ENCODE data around the gene PHLDA3. TPM values are rescaled to one million over a fixed set of nuclear protein-coding genes. Genes with fewer than 3 reads are reported as not detected.

PHLDA3 gene
- total and polyA plus RNA-seq, 8 donors: 4.0 to 66.5 (median 25.7) TPM

DNA sequence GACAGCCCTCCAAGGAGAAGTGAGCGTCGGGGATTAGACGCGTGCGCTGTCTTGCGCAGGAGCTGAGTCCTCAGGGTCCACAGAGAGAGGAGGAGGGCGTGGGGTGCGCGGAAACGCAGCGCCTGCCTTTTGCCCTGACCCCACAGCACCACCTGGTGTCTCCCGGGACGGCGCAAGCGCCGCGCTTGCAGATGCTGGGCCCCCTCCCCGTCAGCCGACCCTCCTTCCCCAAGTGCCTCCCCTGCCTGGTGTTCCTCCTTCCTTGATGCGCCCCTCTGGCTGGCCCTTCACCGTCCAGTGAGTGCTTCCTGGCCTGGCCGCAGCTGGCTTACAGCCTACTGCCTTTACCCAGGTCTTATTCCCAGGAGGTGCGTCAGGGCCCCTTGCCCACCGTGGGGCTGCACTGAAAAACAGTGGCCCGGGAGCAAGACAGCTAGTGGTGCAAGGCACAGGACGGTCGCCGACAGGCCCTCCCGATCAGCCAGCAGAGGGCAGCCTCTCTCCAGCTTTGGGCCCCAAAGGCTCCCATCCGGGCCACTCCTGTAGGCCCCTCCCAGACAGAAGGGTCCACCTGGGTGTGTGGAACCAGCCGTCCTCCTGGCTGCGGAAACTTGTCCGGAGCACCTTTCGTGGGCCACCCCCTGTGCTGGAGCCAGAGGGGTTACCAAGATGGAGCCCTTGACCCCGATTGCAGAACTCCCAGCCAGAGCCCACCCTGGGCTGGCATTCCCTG lies 12.9 kb upstream of the PHLDA3 start:
- WGBS, 5 donors: 3 to 11% (median 7%) methylated on average over 17 to 35 of the region's 35 CpGs
- intact Hi-C loops (cut with DNase I; ENCODE audit: low total_unique reads): no loop called here
- H3K4me1 ChIP-seq: peaks cover 17 to 48% (median 36%) of the 10 kb centered on the region in 4 donors
- H3K27me3 ChIP-seq: peaks cover 0 to 9% (median 0%) of the 10 kb centered on the region in 3 donors
- no peak for TF ChIP-seq EP300 (IDR thresholded peaks at IDR 0.05)
- TF ChIP-seq POLR2AphosphoS5 (IDR thresholded peaks at IDR 0.05): peak; percentile 3 to 59 (median 28)
- TF ChIP-seq, protein P1, sequence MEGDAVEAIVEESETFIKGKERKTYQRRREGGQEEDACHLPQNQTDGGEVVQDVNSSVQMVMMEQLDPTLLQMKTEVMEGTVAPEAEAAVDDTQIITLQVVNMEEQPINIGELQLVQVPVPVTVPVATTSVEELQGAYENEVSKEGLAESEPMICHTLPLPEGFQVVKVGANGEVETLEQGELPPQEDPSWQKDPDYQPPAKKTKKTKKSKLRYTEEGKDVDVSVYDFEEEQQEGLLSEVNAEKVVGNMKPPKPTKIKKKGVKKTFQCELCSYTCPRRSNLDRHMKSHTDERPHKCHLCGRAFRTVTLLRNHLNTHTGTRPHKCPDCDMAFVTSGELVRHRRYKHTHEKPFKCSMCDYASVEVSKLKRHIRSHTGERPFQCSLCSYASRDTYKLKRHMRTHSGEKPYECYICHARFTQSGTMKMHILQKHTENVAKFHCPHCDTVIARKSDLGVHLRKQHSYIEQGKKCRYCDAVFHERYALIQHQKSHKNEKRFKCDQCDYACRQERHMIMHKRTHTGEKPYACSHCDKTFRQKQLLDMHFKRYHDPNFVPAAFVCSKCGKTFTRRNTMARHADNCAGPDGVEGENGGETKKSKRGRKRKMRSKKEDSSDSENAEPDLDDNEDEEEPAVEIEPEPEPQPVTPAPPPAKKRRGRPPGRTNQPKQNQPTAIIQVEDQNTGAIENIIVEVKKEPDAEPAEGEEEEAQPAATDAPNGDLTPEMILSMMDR (IDR thresholded peaks at IDR 0.05): peak in 5 of 7 experiments; percentile 77 to 96 (median 86)
- TF ChIP-seq POLR2A (IDR thresholded peaks at IDR 0.05): no peak
- peak overlapping the region in 4 of 5 donors; percentile 77 to 95 (median 78) for H3K27ac ChIP-seq
- H3K36me3 ChIP-seq: peaks cover 32 to 38% (median 37%) of the 10 kb centered on the region in 4 donors
- no peaks in the 10 kb centered on the region for H3K9me3 ChIP-seq
- H3K4me3 ChIP-seq: peak overlapping the region; percentile 32 to 50 (median 37)
- peak; percentile 87 to 94 for DNase-seq

DNA sequence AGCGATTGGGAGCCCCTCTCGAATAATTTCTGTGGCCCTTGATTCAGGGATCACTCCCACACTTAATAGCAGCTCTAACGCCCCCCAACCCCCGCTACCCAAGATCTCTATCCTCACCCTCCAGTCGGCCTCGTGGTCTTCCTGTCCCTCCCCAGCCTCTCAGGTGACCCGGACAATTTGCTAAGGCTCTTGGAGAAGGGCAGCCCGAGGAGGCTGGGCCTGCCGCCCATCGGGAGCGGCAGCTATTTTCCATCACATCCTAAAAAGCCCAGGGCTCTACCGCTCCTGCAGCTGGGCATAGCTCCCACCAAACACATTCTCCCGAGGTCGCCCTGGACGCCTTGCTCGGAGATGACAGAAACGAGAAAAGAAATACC lies 12.0 kb upstream of the PHLDA3 start:
- WGBS, 5 donors: 3 to 9% (median 5%) methylated on average over 17 of the region's 17 CpGs
- peak overlapping the region; percentile 34 to 95 (median 78) for H3K27ac ChIP-seq
- intact Hi-C loops (cut with DNase I; ENCODE audit: low total_unique reads): no loop called here
- peaks cover 0 to 9% (median 0%) of the 10 kb centered on the region in 3 donors for H3K27me3 ChIP-seq
- H3K4me1 ChIP-seq: peaks cover 17 to 39% (median 32%) of the 10 kb centered on the region in 4 donors
- peak in 1 of 2 donors; percentile 46 for DNase-seq
- TF ChIP-seq, protein P1 (IDR thresholded peaks at IDR 0.05): no peak
- TF ChIP-seq POLR2AphosphoS5 (IDR thresholded peaks at IDR 0.05) (no peak), EP300 (IDR thresholded peaks at IDR 0.05) (no peak), POLR2A (IDR thresholded peaks at IDR 0.05) (no peak)
- H3K9me3 ChIP-seq: no peaks in the 10 kb centered on the region
- peaks cover 26 to 28% (median 28%) of the 10 kb centered on the region in 4 donors for H3K36me3 ChIP-seq
- peak overlapping the region; percentile 32 to 50 (median 37) for H3K4me3 ChIP-seq

DNA sequence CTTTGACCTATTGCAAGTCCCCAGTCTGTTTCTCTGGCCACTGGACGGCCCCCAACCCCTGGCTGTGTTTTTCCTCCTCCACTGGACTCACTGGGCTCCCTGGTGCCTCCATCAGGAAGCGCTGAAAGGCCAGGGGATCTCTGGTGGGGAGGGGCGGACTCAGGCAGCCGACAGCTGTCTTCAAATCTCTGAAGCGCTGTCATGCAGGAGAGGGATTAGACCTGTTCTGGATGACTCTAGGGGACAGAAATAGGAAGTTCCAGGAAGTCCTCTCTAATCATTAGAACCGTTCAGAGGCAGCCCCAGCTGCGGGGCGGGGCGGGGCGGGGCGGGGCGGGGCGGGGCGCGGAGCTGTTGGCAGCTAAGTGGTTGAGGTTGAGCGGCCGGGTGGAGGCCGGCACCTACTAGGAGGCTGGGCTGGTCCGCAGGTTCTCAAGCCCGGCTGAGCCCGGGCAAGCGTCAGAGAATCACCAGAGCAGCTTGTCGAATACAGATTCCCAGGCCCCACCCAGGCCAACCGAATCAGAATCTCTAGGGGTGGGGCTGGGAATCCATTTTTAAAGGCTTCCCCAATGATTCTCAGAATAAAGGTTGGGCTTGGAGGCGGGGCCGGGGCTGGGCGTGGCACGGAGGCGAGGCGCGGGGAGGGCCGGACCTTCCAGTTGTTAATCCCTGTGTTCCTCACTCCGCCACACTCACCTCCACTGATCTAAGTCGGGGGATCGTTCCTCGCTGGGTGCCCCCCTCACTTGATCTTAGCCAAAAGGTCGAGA lies 11.4 kb upstream of the PHLDA3 start:
- WGBS, 5 donors: 2 to 6% (median 2%) methylated on average over 25 to 37 of the region's 37 CpGs
- intact Hi-C loops (cut with DNase I; ENCODE audit: low total_unique reads): no loop called here

More for the DNA sequence above, 11.4 kb upstream of the PHLDA3 start:
- Histone ChIP-seq H3K4me1 (peaks cover 17 to 33% (median 30%) of the 10 kb centered on the region in 4 donors), H3K27me3 (peaks cover 0 to 9% (median 0%) of the 10 kb centered on the region in 3 donors), H3K4me3 (peak overlapping the region; percentile 32 to 50 (median 37)), H3K27ac (peak overlapping the region; percentile 52 to 95 (median 78)), H3K36me3 (peaks cover 22 to 23% (median 22%) of the 10 kb centered on the region in 4 donors), H3K9me3 (no peaks in the 10 kb centered on the region)
- TF ChIP-seq, protein P1 (IDR thresholded peaks at IDR 0.05): no peak
- TF ChIP-seq EP300 (IDR thresholded peaks at IDR 0.05): no peak
- no peak for TF ChIP-seq POLR2A (IDR thresholded peaks at IDR 0.05)
- TF ChIP-seq POLR2AphosphoS5 (IDR thresholded peaks at IDR 0.05): peak in 2 of 3 donors; percentile 3 to 49
- peak; percentile 84 to 93 for DNase-seq
